Measurements from ENCODE around the gene SLC11A2. TPM values are rescaled to one million over a fixed set of nuclear protein-coding genes. Genes with fewer than 3 reads are reported as not detected.

SLC11A2 gene
- total and polyA plus RNA-seq, 2 of the 13 experiments (the other 11 are each of a cell fraction or from before 2014, with no cell fraction given): 71.7 to 77.0 TPM

DNA sequence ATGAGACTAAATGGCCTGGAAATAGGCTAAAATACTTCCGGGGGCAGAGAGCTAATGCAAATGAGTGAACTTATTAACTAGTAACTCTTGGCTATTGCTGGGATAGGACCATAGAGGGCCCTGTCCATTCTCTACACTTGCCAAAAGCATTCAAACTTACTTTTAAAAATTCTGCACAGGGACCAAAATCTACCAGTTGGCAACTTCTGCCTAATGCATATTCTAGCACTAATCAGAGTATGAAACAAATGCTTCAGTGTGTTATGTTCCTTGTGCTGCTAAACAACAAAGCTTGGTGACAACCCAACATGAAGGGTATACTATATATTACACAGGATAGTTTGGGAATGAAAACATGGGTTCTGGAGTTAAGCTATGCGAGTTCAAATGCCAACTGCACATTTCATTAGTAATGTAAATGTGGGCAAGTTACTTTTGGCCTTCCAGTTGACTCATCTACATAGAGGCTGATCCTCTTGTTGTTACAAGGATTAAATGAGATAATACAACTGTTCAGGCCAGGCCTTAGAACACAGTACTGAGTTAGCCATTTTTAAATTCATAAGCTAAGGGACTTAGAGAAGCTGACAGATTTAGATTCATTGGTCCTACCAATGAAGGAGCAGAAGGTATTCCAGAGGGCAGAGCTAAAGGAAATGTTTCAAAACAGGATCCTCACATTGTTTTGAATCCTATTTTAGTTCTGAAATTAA lies 41.4 kb downstream of the SLC11A2 start:
- POLR2A ChIA-PET: interaction anchor here (0.9 to 3.5 kb wide), 6 partner anchors 42 to 220 kb away, joined by 3 to 23 read pairs (median 4); partner anchors contain the start of genes ATF1 and SLC11A2
- peaks cover 6 to 10% of the 10 kb centered on the region in 2 experiments; a peak in 4 of 5 replicates for H3K36me3 ChIP-seq (replicated peaks in 1 of 2; ENCODE audit: control insufficient read depth in 1 of 2, insufficient read depth in 2 of 2, low read length in 2 of 2)
- no peaks in the 10 kb centered on the region for H4K20me1 ChIP-seq (ENCODE audit: insufficient read depth, low read length)
- in situ Hi-C loops (cut with HindIII; ENCODE audit: extremely low pct_ligation_motif_present, low pct_unique_long_range_greater_than_20kb) (loop anchor here (5.0 kb wide), 1 partner anchor 157 kb away; no protein-coding TSS in a partner anchor), intact Hi-C loops (cut with micrococcal nuclease; ENCODE audit: unreplicated experiment) (no loop called here)
- peak overlapping the region; percentile 8 for H3K27ac ChIP-seq (ENCODE audit: extremely low read length, insufficient read depth, low read length)
- no peak for DNase-seq (ENCODE audit: low spot score)
- TF ChIP-seq ZNF432 (CRISPR knock-in tag; IDR thresholded peaks at IDR 0.05; ENCODE audit: borderline replicate concordance) (no peak), PLSCR1 (CRISPR knock-in tag; IDR thresholded peaks at IDR 0.05; ENCODE audit: borderline replicate concordance) (no peak), HDAC6 (IDR thresholded peaks at IDR 0.05; ENCODE audit: low read depth, low read length) (no peak), ZSCAN31 (CRISPR knock-in tag; IDR thresholded peaks at IDR 0.05; ENCODE audit: low read depth) (no peak), RFX3 (CRISPR knock-in tag; IDR thresholded peaks at IDR 0.05) (no peak), SSRP1 (CRISPR knock-in tag; IDR thresholded peaks at IDR 0.05) (no peak), ZFP62 (CRISPR knock-in tag; IDR thresholded peaks at IDR 0.05) (no peak), TOE1 (CRISPR knock-in tag; IDR thresholded peaks at IDR 0.05) (no peak), ZNF83 (CRISPR knock-in tag; IDR thresholded peaks at IDR 0.05; ENCODE audit: borderline replicate concordance) (no peak), ZFY (CRISPR knock-in tag; IDR thresholded peaks at IDR 0.05) (no peak), ZBTB42 (CRISPR knock-in tag; IDR thresholded peaks at IDR 0.05) (no peak), ZSCAN29 (CRISPR knock-in tag; conservative IDR thresholded peaks at IDR 0.05) (no peak), ZFP37 (CRISPR knock-in tag; IDR thresholded peaks at IDR 0.05; ENCODE audit: borderline replicate concordance) (no peak), ZNF446 (CRISPR knock-in tag; IDR thresholded peaks at IDR 0.05) (no peak)
- TF ChIP-seq, protein P1, sequence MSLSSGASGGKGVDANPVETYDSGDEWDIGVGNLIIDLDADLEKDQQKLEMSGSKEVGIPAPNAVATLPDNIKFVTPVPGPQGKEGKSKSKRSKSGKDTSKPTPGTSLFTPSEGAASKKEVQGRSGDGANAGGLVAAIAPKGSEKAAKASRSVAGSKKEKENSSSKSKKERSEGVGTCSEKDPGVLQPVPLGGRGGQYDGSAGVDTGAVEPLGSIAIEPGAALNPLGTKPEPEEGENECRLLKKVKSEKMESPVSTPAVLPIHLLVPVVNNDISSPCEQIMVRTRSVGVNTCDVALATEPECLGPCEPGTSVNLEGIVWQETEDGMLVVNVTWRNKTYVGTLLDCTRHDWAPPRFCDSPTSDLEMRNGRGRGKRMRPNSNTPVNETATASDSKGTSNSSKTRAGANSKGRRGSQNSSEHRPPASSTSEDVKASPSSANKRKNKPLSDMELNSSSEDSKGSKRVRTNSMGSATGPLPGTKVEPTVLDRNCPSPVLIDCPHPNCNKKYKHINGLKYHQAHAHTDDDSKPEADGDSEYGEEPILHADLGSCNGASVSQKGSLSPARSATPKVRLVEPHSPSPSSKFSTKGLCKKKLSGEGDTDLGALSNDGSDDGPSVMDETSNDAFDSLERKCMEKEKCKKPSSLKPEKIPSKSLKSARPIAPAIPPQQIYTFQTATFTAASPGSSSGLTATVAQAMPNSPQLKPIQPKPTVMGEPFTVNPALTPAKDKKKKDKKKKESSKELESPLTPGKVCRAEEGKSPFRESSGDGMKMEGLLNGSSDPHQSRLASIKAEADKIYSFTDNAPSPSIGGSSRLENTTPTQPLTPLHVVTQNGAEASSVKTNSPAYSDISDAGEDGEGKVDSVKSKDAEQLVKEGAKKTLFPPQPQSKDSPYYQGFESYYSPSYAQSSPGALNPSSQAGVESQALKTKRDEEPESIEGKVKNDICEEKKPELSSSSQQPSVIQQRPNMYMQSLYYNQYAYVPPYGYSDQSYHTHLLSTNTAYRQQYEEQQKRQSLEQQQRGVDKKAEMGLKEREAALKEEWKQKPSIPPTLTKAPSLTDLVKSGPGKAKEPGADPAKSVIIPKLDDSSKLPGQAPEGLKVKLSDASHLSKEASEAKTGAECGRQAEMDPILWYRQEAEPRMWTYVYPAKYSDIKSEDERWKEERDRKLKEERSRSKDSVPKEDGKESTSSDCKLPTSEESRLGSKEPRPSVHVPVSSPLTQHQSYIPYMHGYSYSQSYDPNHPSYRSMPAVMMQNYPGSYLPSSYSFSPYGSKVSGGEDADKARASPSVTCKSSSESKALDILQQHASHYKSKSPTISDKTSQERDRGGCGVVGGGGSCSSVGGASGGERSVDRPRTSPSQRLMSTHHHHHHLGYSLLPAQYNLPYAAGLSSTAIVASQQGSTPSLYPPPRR (CRISPR knock-in tag; IDR thresholded peaks at IDR 0.05; ENCODE audit: borderline replicate concordance): no peak
- BruUV-seq (replicated peaks): no TSS peak
- no peak overlapping the region for H3K9ac ChIP-seq (ENCODE audit: insufficient read depth, low read depth, low read length)
- H3K27me3 ChIP-seq (ENCODE audit: control insufficient read depth in 1 of 2, insufficient read depth in 2 of 2, low read length in 2 of 2): no peaks in the 10 kb centered on the region
- H3K4me1 ChIP-seq (ENCODE audit: insufficient read depth, low read length): peaks cover 47% of the 10 kb centered on the region
- no peaks in the 10 kb centered on the region for H3K9me3 ChIP-seq (ENCODE audit: low read length)
- H2AFZ ChIP-seq (ENCODE audit: low read length): no peak overlapping the region
- no peak for ATAC-seq
- WGBS (ENCODE audit: low lambda C conversion rate): 50% methylated on average over 2 of the region's 2 CpGs
- CTCF ChIA-PET (ENCODE audit: low intra/inter-chr PET ratio, low total read pairs): interaction anchor here (1.5 kb wide), 1 partner anchor 159 kb away, joined by 4 read pairs; no protein-coding TSS in a partner anchor
- H3K79me2 ChIP-seq (ENCODE audit: insufficient read depth, low read length): no peaks in the 10 kb centered on the region
- no peak for FAIRE-seq
- no peak overlapping the region for H3K4me3 ChIP-seq (replicated peaks in 1 of 3; ENCODE audit: insufficient read depth in 1 of 3, low read depth in 2 of 3, low read length in 3 of 3)
- no peak overlapping the region for H3K4me2 ChIP-seq (ENCODE audit: low read depth, low read length)

All from HepG2 (cell line).